Measurements from ENCODE around the gene LAMTOR4.
"Not testable (repeated sequence)": the region's sequence is repeated elsewhere in the genome, so short reads cannot be mapped to it uniquely, and the experiment has no call there.

LAMTOR4 gene

DNA sequence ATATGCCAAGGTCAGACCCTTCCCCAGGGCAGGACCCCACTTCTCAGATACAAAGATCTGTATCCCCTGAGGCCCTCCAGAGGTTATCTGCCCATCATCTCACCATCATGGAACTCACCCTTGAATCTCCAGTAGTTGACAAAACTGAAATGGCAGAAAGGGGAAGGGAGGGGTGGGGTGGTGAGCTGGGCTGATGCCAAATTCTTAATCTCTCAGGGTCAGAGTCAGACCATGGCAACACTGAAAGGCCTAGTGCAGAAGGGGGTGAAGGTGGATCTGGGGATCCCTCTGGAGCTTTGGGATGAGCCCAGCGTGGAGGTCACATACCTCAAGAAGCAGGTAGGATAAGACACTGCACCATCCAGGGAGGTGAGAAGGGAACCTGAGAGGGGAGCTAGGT is 26.1 kb upstream of the LAMTOR4 start:
- DNase-seq (ENCODE audit: low spot score), result no peak

DNA sequence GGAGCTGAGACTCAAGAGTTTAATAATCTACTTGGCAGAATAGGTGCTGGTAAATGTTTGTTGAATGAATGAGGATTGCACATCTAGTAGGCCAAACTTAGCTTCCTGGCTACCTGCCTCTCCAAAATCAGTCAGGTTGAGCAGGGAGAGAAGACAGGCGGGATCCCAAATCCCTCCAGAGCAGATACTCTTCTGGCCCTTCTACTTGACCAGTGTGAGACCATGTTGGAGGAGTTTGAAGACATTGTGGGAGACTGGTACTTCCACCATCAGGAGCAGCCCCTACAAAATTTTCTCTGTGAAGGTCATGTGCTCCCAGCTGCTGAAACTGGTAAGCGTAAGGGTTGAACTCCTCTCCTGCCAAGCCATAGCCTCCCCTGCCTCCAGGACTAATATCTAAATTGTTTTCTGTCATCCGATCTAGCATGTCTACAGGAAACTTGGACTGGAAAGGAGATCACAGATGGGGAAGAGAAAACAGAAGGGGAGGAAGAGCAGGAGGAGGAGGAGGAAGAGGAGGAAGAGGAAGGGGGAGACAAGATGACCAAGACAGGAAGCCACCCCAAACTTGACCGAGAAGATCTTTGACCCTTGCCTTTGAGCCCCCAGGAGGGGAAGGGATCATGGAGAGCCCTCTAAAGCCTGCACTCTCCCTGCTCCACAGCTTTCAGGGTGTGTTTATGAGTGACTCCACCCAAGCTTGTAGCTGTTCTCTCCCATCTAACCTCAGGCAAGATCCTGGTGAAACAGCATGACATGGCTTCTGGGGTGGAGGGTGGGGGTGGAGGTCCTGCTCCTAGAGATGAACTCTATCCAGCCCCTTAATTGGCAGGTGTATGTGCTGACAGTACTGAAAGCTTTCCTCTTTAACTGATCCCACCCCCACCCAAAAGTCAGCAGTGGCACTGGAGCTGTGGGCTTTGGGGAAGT is 24.2 kb upstream of the LAMTOR4 start:
- DNase-seq (ENCODE audit: low spot score), result no peak

DNA sequence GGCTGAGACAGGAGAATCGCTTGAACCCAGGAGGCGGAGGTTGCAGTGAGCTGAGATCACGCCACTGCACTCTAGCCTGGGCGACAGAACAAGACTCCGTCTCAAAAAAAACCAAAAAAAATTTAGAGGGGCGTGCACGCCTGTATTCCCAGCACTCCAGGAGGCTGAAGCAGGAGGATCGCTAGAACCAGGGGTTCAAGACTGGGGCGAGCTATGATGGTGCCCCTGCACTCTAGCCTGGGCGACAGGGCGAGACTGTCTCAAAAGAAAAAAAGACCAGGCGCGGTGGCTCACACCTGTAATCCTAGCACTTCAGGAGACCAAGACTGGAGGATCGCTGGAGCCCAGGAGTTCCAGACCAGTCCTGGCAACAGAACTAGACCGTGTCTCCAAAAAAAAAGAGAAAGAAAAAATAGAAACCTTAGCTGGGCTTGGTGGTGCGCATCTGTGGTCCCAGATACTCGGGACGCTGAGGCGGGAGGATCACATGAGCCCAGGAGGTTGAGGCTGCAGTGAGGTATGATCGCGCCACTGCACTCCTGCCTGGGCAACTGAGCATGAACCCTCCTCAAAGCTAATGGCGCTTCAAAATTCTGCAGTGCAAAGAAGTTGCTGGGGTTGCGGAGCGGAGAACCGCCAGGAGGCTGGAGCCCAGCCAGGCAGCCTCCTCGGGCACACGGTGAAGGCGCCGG is 22.3 kb upstream of the LAMTOR4 start:
- DNase-seq (ENCODE audit: low spot score), result no peak

DNA sequence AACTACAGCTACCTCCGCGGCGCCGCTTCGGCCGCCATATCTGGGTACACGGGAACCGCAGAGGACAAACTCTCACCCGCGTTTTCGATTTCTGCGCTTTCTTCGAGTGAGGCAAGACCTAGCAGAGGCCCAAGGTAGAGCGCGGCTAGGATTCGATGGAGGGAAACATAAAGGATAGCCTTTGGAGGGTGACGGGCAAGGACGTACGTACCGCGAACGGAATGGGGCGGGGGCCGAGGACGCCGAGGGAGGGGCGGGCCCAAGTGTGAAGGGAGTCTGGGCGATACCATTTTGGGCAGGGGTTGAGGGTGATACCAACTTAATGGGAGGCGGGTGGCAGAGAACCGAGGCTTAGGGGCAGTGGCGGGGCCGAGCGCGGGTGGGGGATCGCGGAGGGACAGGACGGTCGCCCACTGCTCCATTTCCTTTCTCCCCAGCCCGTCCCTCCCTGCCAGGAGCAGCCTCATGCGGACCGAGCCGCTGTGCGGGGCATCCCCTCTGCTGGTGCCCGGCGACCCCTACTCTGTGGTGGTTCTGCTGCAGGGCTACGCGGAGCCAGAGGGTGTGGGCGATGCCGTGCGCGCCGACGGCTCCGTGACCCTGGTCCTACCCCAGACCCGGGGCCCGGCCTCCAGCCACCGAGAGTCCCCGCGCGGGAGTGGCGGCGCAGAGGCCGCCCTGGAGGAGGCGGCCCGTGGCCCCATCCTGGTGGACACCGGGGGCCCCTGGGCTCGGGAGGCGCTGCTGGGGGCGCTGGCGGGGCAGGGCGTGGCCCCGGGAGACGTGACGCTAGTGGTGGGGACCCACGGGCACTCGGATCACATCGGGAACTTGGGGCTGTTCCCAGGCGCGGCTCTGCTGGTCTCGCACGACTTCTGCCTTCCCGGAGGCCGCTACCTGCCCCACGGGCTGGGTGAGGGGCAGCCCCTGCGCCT is 21.5 kb upstream of the LAMTOR4 start, which contains the start of gene MBLAC1:
Gene MBLAC1, plus strand, starts transcription at position 37 of the 935 bp plus-strand sequence. Its CDS starts 429 bp downstream, at position 466.
- DNase-seq (ENCODE audit: low spot score), result peak; percentile 92

- DNase-seq (ENCODE audit: low spot score), result no peak
Measured at GRCh38 chr7:100127866-100128636, 20.7 kb upstream of the LAMTOR4 start.

DNA sequence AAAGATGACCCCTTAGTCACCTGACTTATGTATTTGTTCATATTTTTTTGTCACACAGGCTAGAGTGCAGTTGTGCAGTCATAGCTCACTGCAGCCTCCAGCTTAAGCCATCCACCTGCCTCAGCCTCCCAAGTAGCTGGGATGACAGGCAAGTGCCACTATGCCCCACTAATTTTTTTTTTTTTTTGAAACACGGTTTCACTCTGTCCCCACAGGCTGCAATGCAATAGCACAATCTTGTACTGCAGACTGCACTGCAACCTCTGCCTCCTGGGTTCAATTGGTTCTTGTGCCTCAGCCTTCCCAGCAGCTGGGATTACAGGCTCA is 20.1 kb upstream of the LAMTOR4 start:
- DNase-seq (ENCODE audit: low spot score), result no peak

DNA sequence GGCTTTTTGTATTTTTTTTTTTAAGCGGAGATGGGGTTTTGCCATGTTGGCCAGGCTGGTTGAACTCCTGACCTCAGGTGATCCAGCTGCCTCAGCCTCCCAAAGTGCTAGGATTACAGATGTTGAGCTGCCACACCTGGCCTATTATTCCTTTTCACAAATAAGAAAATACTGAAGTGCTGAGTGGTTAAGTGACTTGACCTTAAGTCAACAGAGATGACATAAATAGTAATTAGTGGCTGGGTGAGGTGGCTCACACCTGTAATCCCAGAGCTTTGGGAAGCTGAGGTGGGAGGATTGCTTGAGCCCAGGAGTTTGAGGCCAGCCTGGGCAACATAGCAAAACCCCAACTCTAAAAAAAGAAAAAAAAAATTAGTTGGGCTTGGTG is 18.5 kb upstream of the LAMTOR4 start:
- DNase-seq (ENCODE audit: low spot score), result not testable (repeated sequence)

DNA sequence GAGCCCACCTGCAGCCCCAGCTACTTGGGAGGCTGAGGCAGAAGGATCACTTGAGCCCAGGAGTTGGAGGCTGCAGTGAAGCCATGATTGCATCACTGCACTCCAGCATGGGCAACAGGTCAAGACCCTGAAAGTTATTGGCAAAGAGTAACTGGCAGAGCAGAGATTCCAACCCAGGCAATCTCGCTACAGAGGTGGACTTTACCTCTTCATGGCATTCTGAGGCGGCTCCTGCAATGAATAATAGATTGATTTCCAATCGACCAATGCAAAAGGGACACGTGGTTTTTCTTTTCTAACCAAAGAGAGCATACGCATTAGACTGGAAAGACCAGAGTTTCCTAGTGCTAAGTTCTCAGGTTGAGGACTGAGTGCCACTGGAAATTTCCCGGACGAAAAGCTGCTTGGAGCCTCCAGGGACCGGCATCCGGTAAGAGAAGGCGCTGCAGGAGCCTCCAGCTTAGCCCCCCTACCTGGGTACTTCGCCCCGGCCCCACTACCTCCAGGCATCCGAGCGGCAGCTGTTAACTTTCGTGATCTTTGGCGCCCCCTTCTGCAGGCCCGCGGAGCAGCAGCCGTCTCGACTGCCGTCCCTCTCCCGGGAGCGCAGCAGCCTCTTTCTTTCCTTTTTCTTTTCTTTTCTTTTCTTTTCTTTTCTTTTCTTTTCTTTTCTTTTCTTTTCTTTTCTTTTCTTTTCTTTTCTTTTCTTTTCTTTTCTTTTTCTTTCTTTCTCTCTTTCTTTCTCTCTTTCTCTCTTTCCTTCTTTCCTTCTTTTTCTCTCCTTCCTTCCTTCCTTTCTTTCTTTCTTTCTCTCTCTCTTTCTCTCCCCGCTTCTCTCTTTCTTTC is 17.9 kb upstream of the LAMTOR4 start:
- peak; percentile 68 for DNase-seq (ENCODE audit: low spot score)

- DNase-seq (ENCODE audit: low spot score), result no peak
Measured at GRCh38 chr7:100132126-100132525, 16.6 kb upstream of the LAMTOR4 start.

DNA sequence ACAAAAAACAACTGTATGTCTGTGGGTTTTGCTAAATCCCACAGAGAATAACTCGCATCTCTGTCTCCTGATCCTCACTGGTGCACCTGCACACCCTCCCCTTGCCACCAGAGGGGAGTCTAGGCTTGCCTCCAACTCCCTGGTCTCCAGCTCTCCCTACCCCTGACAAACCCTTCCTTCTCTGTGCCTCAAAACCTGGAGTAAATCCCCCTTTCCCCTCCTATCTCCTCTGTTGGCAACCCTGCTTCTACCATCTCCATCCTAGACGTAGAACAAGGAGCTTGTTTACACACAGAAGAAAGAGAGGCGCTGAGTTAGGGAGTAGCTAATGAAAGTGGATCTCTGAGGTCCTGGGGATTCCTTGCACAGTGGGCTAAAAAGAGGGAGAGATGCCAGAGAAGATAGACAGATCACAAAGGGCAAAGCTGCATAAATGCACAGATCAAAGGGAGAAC is 16.0 kb upstream of the LAMTOR4 start:
- peak; percentile 77 for DNase-seq (ENCODE audit: low spot score)

DNA sequence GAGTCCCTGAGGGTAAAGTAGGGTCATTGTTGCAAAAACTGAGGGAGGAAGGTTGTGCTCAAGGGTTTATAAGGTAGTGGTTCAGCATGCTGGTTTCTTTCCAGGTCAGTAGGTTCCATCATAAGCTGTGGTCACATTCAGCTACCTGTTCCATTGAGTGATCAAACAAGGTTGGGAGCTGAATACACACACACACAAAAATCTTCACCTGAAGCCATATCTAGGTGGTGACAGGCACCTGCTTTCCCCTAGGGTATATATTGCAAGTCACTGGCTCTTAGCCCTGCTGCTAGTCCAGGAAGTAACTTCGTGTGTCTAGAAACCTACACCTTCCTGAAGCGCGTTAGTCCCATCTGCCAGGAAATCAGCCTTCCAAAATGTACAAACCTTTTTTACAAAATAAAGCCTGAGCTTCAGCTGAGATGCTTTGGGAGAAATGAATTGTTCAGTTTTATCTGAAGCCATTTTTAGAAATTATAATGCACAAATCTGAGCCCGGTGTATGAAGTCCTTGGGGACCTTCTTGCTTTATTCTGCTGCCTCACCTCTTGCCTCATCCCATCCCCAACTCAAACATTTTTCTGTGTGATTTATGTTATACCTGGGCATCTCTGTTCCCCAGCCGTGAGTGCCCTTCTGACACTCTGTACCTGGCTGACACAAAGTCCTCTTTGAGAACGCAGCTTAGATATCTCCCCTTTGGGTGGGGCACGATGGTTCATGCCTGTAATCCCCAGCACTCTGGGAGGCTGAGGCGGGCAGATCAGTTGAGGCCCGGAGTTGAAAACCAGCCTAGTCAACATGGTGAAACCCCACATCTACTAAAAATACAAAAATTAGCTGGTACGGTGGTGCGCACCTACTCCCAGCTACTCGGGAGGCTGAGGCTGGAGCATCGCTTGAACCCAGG is 10.6 kb upstream of the LAMTOR4 start:
- DNase-seq (ENCODE audit: low spot score), result peak; percentile 48

GRCh38 chr7:100141555-100141949 is 7.2 kb upstream of the LAMTOR4 start:
- no peak for DNase-seq (ENCODE audit: low spot score)

DNA sequence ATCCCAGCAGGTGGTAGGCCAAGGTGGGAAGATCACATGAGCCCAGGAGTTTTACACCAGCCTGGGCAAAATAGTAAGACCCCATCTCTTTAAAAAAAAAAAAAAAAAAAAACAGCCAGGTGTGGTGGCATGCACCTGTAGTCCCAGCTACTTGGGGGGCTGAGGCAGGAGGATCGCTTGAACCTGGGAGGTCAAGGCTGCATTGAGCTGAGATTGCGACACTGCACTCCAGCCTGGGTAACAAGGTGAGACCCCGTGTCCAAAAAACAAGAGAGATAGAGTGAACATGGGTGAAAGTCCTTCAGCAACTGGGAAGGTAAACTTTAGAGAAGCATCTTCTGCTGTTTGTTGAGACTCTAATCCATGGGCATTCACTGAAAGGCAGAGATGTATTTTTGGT is 6.3 kb upstream of the LAMTOR4 start:
- DNase-seq (ENCODE audit: low spot score), result no peak

DNA sequence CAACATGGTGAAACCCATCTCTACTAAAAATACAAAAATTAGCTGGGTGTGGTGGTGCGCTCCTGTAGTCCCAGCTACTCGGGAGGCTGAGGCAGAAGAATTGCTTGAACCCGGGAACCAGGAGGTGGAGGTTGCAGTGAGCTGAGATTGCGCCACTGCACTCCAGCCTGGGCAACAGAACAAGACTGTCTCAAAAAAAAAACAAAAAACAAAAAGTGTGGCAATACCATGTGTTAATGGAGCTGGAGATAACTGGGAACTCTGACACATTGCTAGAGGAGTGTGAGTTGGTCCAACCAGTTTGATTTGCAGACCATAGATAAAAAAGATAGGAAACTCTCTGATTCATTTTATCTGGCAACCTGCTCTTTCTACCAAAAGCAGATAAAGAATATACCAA is 2.4 kb upstream of the LAMTOR4 start:
- DNase-seq (ENCODE audit: low spot score), result not testable (repeated sequence)

DNA sequence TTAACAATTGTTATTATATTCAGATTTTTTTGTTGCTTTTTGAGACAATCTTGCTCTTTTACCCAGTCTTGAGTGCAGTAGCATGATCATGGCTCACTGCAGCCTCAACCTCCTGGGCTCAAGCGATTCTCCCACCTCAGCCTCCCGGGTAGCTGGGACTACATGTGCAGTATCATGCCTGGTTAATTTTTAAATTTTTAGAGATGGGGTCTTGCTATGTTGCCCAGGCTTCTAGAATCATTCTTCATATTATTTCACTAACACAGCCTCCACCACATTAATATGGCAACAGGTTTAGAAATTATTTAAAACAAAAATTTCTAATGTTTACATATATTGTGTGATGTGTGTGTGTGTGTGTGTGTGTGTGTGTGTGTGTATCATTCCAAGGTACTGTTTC is 1.4 kb upstream of the LAMTOR4 start:
- no peak for DNase-seq (ENCODE audit: low spot score)

- no peak for DNase-seq (ENCODE audit: low spot score)
Measured at GRCh38 chr7:100148225-100148558, 526 bp upstream of the LAMTOR4 start.

GRCh38 chr7:100152404-100152803 is 3.7 kb downstream of the LAMTOR4 start:
- DNase-seq (ENCODE audit: low spot score), result peak; percentile 57

GRCh38 chr7:100152937-100153666 is 4.4 kb downstream of the LAMTOR4 start:
- DNase-seq (ENCODE audit: low spot score), result no peak
